Measurements from ENCODE around the gene FBXW5. TPM values are rescaled to one million over a fixed set of nuclear protein-coding genes. Genes with fewer than 3 reads are reported as not detected.

The FBXW5 gene
- total RNA-seq, 1 donor from 2014 or later = 421 TPM

DNA sequence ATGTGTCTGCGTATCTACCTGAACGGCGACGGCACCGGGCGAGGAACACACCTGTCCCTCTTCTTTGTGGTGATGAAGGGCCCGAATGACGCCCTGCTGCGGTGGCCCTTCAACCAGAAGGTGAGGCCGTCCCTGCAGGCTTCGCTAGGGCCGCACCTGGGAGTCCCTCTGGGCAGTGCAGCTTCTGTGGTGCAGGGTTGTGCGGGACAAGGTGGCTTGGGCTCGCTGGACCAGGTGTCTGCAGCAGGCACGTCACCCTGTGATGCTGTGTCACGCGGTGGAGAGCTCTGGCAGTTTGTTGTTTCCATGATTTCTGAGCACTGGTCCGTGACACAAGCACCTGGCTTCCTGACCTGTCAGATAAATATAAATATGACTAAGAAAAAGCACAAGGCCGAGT, 20.7 kb downstream of the FBXW5 start:
- Histone ChIP-seq H3K27ac (no peak overlapping the region), H3K27me3 (no peaks in the 10 kb centered on the region), H3K4me1 (peaks cover 4 to 7% of the 10 kb centered on the region in 2 donors), H3K9me3 (no peaks in the 10 kb centered on the region), H3K36me3 (peaks cover 31 to 34% of the 10 kb centered on the region in 2 donors), H3K4me3 (no peak overlapping the region)
- intact Hi-C loops (cut with DNase I) = no loop called here
- TF ChIP-seq, protein P1, sequence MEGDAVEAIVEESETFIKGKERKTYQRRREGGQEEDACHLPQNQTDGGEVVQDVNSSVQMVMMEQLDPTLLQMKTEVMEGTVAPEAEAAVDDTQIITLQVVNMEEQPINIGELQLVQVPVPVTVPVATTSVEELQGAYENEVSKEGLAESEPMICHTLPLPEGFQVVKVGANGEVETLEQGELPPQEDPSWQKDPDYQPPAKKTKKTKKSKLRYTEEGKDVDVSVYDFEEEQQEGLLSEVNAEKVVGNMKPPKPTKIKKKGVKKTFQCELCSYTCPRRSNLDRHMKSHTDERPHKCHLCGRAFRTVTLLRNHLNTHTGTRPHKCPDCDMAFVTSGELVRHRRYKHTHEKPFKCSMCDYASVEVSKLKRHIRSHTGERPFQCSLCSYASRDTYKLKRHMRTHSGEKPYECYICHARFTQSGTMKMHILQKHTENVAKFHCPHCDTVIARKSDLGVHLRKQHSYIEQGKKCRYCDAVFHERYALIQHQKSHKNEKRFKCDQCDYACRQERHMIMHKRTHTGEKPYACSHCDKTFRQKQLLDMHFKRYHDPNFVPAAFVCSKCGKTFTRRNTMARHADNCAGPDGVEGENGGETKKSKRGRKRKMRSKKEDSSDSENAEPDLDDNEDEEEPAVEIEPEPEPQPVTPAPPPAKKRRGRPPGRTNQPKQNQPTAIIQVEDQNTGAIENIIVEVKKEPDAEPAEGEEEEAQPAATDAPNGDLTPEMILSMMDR (IDR thresholded peaks at IDR 0.05) = no peak
- no peak for DNase-seq (ENCODE audit: low spot score in 2 of 2)

DNA sequence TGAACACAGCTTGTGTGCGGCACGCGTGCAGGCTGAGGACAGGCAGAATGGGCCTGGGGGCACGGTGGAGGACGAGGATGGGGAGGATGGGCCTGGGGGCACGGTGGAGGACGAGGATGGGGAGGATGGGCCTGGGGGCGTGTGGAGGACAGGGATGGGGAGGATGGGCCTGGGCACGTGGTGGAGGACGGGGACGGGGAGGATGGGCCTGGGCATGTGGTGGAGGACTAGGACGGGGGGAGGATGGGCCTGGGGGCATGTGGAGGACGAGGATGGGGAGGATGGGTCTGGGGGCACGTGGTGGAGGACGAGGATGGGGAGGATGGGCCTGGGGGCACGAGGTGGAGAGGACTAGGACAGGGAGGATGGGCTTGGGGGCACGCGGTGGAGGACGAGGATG, 22.0 kb downstream of the FBXW5 start:
- Histone ChIP-seq H3K9me3 (no peaks in the 10 kb centered on the region), H3K4me1 (peaks cover 4 to 5% of the 10 kb centered on the region in 2 donors), H3K27me3 (no peaks in the 10 kb centered on the region), H3K36me3 (peaks cover 36 to 37% of the 10 kb centered on the region in 2 donors), H3K4me3 (no peak overlapping the region), H3K27ac (peak overlapping the region; percentile 58 to 63)
- TF ChIP-seq, protein P1 (IDR thresholded peaks at IDR 0.05) = no peak
- no peak for DNase-seq (ENCODE audit: low spot score in 2 of 2)
- intact Hi-C loops (cut with DNase I) = no loop called here

DNA sequence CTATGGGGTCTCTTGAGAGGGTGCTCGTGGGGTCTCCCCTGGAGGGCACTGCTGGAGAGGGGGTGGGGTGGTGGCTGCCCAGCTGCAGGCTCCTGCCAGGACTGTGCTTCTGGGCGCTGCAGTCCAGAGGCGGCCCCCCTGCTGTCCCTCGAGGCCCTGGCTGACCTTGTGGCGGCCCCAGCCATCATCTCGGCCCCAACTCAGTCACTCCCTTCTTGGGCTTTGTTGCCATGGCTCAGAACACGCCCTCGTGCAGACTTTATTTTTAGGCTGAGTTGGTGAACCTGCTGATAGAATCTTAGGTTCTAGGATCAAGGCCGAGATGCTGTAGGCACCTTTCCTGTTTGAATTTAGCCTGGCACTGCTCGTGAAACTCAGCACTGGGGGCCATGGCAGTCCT, 22.8 kb downstream of the FBXW5 start:
- Histone ChIP-seq H3K4me1 (peaks cover 4 to 5% of the 10 kb centered on the region in 2 donors), H3K4me3 (no peak overlapping the region), H3K27me3 (no peaks in the 10 kb centered on the region), H3K27ac (peak overlapping the region; percentile 58 to 63), H3K36me3 (peaks cover 40 to 45% of the 10 kb centered on the region in 2 donors), H3K9me3 (no peaks in the 10 kb centered on the region)
- intact Hi-C loops (cut with DNase I) = no loop called here
- TF ChIP-seq, protein P1 (IDR thresholded peaks at IDR 0.05) = no peak
- no peak for DNase-seq (ENCODE audit: low spot score in 2 of 2)

DNA sequence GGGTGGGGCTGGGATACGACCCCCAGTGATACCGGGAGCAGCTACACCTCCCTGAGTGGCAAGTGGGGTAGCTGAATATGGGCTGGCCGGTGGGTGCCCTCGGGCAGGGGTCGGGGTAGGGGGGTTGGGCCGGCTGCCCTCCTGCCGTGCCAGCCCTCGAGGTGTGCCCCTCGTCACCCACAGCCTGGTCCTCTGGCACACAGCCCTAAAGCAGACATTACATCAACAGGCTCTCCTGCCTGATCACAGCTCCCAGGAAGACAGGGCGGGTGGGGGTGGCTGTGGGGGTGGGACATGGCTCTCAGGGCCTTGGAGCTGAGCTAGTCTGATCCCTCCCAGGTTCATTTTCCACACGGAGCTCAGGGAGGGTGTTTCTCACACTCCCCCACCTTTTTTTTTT, 23.2 kb downstream of the FBXW5 start:
- Histone ChIP-seq H3K9me3 (no peaks in the 10 kb centered on the region), H3K36me3 (peaks cover 40 to 48% of the 10 kb centered on the region in 2 donors), H3K27me3 (no peaks in the 10 kb centered on the region), H3K27ac (peak overlapping the region; percentile 58 to 63), H3K4me1 (peaks cover 4 to 5% of the 10 kb centered on the region in 2 donors), H3K4me3 (no peak overlapping the region)
- no peak for DNase-seq (ENCODE audit: low spot score in 2 of 2)
- intact Hi-C loops (cut with DNase I) = no loop called here
- TF ChIP-seq, protein P1 (IDR thresholded peaks at IDR 0.05) = no peak

DNA sequence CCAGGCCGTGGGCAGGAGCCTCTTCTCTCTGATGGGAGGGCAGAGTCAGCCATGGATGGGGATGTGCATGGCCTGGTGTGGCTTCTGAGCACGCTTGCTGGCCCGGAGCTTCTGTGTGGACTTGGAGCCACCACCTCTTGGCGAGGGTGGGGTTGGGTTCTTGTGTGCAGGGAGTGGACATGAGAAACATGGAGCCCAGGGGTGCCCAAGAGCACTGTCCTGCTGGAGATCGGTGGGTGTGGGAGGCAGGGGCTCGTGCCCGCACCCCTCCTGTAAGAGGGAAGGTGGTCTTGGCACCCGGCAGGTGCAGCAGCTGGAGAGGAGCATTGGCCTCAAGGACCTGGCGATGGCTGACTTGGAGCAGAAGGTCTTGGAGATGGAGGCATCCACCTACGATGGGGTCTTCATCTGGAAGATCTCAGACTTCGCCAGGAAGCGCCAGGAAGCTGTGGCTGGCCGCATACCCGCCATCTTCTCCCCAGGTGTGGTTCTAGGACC, 23.8 kb downstream of the FBXW5 start:
- no peak for DNase-seq (ENCODE audit: low spot score in 2 of 2)
- TF ChIP-seq, protein P1 (IDR thresholded peaks at IDR 0.05) = no peak

DNA sequence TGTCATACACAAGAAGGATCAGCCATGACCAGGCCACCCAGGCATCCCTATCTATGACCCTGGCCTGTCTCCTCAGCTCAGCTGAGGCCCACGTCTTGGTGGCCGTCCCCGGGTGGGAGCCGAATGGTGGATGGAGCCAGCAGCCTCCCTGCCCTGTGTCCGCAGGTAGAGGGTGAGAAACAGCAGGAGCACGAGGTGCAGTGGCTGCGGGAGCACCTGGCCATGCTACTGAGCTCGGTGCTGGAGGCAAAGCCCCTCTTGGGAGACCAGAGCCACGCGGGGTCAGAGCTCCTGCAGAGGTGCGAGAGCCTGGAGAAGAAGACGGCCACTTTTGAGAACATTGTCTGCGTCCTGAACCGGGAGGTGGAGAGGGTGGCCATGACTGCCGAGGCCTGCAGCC, 24.5 kb downstream of the FBXW5 start:
- no peak for DNase-seq (ENCODE audit: low spot score in 2 of 2)
- H3K36me3 ChIP-seq = peaks cover 36 to 50% of the 10 kb centered on the region in 2 donors

More for the DNA sequence above, 23.8 kb downstream of the FBXW5 start:
- no peak overlapping the region for H3K4me3 ChIP-seq
- H3K36me3 ChIP-seq = peaks cover 34 to 50% of the 10 kb centered on the region in 2 donors
- H3K4me1 ChIP-seq = peaks cover 4 to 5% of the 10 kb centered on the region in 2 donors
- peak overlapping the region in 1 of 2 donors; percentile 58 for H3K27ac ChIP-seq
- H3K9me3 ChIP-seq = no peaks in the 10 kb centered on the region
- intact Hi-C loops (cut with DNase I) = no loop called here
- H3K27me3 ChIP-seq = no peaks in the 10 kb centered on the region

More for the DNA sequence above, 24.5 kb downstream of the FBXW5 start:
- Histone ChIP-seq H3K27me3 (no peaks in the 10 kb centered on the region), H3K27ac (no peak overlapping the region), H3K9me3 (no peaks in the 10 kb centered on the region), H3K4me3 (no peak overlapping the region), H3K4me1 (peaks cover 4 to 5% of the 10 kb centered on the region in 2 donors)
- intact Hi-C loops (cut with DNase I) = no loop called here
- TF ChIP-seq, protein P1 (IDR thresholded peaks at IDR 0.05) = no peak
